IMR-90 (cell line): Measurements from ENCODE around the gene NXN.

ENCODE experiments used
- BHLHE40 ChIP-seq: fragments of 150-350 bp; IDR thresholded peaks from 2 replicates; pipeline ENCODE4 v1.6.1; 2016; ENCODE audit warnings: mild to moderate bottlenecking, low read depth, low read length
- CHD1 ChIP-seq: IDR thresholded peaks from 2 replicates; pipeline ENCODE4 v1.6.1; 2012; ENCODE audit warnings: low read depth, low read length, improper control_type of control experiment
- POLR2A ChIP-seq: IDR thresholded peaks from 2 replicates; pipeline ENCODE4 v1.6.1; 2012; ENCODE audit warnings: mild to moderate bottlenecking, low read depth, low read length
- RAD21 ChIP-seq: IDR thresholded peaks from 2 replicates; pipeline ENCODE4 v1.6.1; 2012; ENCODE audit warnings: low read length, improper control_type of control experiment
- RFX5 ChIP-seq: IDR thresholded peaks from 2 replicates; pipeline ENCODE4 v1.8.0; 2012; ENCODE audit warnings: low read depth, mild to moderate bottlenecking, low read length, moderate library complexity
- TF ChIP-seq, protein P1 (sequence below): conservative IDR thresholded peaks from 2 replicates; pipeline ENCODE4 v1.5.1; 2012; ENCODE audit warnings: mild to moderate bottlenecking, low read depth, low read length, improper control_type of control experiment
- TF ChIP-seq, protein P2 (sequence below): fragments of 150-350 bp; IDR thresholded peaks from 2 replicates; pipeline ENCODE4 v1.6.1; 2017; ENCODE audit warnings: mild to moderate bottlenecking, antibody characterized with exemption, low read length, low read depth

DNA sequence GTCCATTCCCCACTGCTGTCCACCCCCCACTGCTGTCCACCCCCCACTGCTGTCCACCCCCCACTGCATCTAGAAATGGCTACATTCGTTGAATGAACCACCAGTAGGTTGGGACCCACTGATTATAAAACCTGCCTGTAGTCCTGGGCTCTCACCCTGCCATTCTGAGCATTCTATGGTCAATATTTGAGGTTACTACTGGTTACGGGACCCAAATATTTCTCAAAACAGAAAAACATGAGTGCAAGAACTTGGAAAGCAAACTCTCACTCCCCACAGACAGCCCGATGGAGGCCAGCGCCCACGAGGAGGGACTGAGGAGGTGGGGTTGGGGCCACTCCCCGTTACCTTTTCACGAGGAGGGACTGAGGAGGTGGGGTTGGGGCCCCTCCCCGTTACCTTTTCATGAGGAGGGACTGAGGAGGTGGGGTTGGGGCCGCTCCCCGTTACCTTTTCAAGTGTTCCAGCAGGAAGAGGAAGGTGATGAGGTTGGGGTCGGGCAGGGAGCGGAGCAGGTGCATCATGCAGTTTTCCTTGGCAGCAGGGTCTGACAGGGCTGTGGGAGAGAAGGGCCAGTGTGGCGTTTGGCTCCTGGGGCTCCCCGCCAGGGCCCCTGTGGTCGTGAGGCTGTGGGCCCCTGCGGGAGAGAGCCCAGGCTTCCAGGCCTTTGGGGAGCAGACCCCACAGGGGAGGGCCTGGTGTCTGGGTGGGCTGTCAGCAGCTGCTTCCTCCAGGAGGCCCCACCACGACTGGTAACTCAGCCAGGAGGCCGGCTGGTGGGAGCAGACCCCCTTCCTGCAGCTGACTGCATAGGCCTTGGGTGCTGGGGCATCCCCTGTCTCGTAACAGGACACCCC, 29.9 kb upstream of the NXN start:
- TF ChIP-seq, protein P1, sequence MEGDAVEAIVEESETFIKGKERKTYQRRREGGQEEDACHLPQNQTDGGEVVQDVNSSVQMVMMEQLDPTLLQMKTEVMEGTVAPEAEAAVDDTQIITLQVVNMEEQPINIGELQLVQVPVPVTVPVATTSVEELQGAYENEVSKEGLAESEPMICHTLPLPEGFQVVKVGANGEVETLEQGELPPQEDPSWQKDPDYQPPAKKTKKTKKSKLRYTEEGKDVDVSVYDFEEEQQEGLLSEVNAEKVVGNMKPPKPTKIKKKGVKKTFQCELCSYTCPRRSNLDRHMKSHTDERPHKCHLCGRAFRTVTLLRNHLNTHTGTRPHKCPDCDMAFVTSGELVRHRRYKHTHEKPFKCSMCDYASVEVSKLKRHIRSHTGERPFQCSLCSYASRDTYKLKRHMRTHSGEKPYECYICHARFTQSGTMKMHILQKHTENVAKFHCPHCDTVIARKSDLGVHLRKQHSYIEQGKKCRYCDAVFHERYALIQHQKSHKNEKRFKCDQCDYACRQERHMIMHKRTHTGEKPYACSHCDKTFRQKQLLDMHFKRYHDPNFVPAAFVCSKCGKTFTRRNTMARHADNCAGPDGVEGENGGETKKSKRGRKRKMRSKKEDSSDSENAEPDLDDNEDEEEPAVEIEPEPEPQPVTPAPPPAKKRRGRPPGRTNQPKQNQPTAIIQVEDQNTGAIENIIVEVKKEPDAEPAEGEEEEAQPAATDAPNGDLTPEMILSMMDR, result no peak
- TF ChIP-seq RAD21, result no peak
- no peak for TF ChIP-seq CHD1
- no peak for TF ChIP-seq RFX5
- TF ChIP-seq, protein P2, sequence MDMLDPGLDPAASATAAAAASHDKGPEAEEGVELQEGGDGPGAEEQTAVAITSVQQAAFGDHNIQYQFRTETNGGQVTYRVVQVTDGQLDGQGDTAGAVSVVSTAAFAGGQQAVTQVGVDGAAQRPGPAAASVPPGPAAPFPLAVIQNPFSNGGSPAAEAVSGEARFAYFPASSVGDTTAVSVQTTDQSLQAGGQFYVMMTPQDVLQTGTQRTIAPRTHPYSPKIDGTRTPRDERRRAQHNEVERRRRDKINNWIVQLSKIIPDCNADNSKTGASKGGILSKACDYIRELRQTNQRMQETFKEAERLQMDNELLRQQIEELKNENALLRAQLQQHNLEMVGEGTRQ, result no peak
- TF ChIP-seq POLR2A, result no peak
- no peak for TF ChIP-seq BHLHE40
